BLaER1 (cell line): Measurements from ENCODE around the gene CCDC63.
"Not testable (repeated sequence)": the region's sequence is repeated elsewhere in the genome, so short reads cannot be mapped to it uniquely, and the experiment has no call there.

Source experiments
- H3K27ac ChIP-seq: shearing (Covaris generic); formaldehyde crosslinking; 2 replicates; pipeline ENCODE4 v1.8.1; 2022
- H3K27me3 ChIP-seq: shearing (Covaris generic); formaldehyde crosslinking; 2 replicates; pipeline ENCODE4 v1.8.1; 2022
- H3K36me3 ChIP-seq: shearing (Covaris generic); formaldehyde crosslinking; 2 replicates; pipeline ENCODE4 v1.8.1; 2022
- H3K4me1 ChIP-seq: shearing (Covaris generic); formaldehyde crosslinking; 2 replicates; pipeline ENCODE4 v1.8.1; 2022
- H3K4me2 ChIP-seq: shearing (Covaris generic); formaldehyde crosslinking; 2 replicates; pipeline ENCODE4 v1.8.1; 2022
- H3K4me3 ChIP-seq: shearing (Covaris generic); formaldehyde crosslinking; 2 replicates; pipeline ENCODE4 v1.8.1; 2022
- H3K9ac ChIP-seq: shearing (Covaris generic); formaldehyde crosslinking; 2 replicates; pipeline ENCODE4 v1.8.1; 2022
- H3K9me3 ChIP-seq: shearing (Covaris generic); formaldehyde crosslinking; 2 replicates; pipeline ENCODE4 v1.8.1; 2022
- H4K20me1 ChIP-seq: shearing (Covaris generic); formaldehyde crosslinking; 2 replicates; pipeline ENCODE4 v1.8.1; 2022
- Cebpa-rat ChIP-seq: shearing (Covaris generic); IDR thresholded peaks from 2 replicates; pipeline ENCODE4 v1.8.1; 2022

The CCDC63 gene

GRCh38 chr12:110937104-110937641, 90.4 kb downstream of the CCDC63 start:
- Histone ChIP-seq H3K4me1 (0 out of 2 replicates have a peak, but pooled peaks cover 4% of the 10 kb centered on the region), H3K4me3 (no peak overlapping the region), H3K36me3 (no peaks in the 10 kb centered on the region), H3K9ac (no peak overlapping the region), H3K9me3 (no peaks in the 10 kb centered on the region), H3K4me2 (no peak overlapping the region), H4K20me1 (no peaks in the 10 kb centered on the region), H3K27me3 (no peaks in the 10 kb centered on the region), H3K27ac (no peak overlapping the region)
- TF ChIP-seq Cebpa-rat: no peak

GRCh38 chr12:110940296-110940695, 93.5 kb downstream of the CCDC63 start:
- no peaks in the 10 kb centered on the region for H3K9me3 ChIP-seq
- H3K27me3 ChIP-seq: no peaks in the 10 kb centered on the region
- H3K4me3 ChIP-seq: no peak overlapping the region
- H3K4me2 ChIP-seq: no peak overlapping the region
- H3K27ac ChIP-seq: no peak overlapping the region
- no peaks in the 10 kb centered on the region for H4K20me1 ChIP-seq
- 0 out of 2 replicates have a peak, but pooled peaks cover 4% of the 10 kb centered on the region for H3K4me1 ChIP-seq
- H3K36me3 ChIP-seq: no peaks in the 10 kb centered on the region
- no peak for TF ChIP-seq Cebpa-rat
- H3K9ac ChIP-seq: no peak overlapping the region

GRCh38 chr12:110940933-110941332, 94.1 kb downstream of the CCDC63 start:
- H4K20me1 ChIP-seq: no peaks in the 10 kb centered on the region
- H3K4me2 ChIP-seq: no peak overlapping the region
- no peak for TF ChIP-seq Cebpa-rat
- no peak overlapping the region for H3K9ac ChIP-seq
- H3K4me1 ChIP-seq: 0 out of 2 replicates have a peak, but pooled peaks cover 4% of the 10 kb centered on the region
- H3K36me3 ChIP-seq: no peaks in the 10 kb centered on the region
- no peaks in the 10 kb centered on the region for H3K27me3 ChIP-seq
- no peak overlapping the region for H3K27ac ChIP-seq
- no peak overlapping the region for H3K4me3 ChIP-seq
- peaks cover 6% of the 10 kb centered on the region for H3K9me3 ChIP-seq

GRCh38 chr12:110941391-110941790, 94.6 kb downstream of the CCDC63 start:
- H3K4me2 ChIP-seq: no peak overlapping the region
- no peaks in the 10 kb centered on the region for H3K27me3 ChIP-seq
- H3K9ac ChIP-seq: no peak overlapping the region
- no peak for TF ChIP-seq Cebpa-rat
- H3K4me3 ChIP-seq: no peak overlapping the region
- H3K27ac ChIP-seq: no peak overlapping the region
- peaks cover 11% of the 10 kb centered on the region for H3K9me3 ChIP-seq
- H3K36me3 ChIP-seq: no peaks in the 10 kb centered on the region
- 0 out of 2 replicates have a peak, but pooled peaks cover 4% of the 10 kb centered on the region for H3K4me1 ChIP-seq
- H4K20me1 ChIP-seq: no peaks in the 10 kb centered on the region

- no peaks in the 10 kb centered on the region for H3K27me3 ChIP-seq
- H4K20me1 ChIP-seq: no peaks in the 10 kb centered on the region
- peaks cover 31% of the 10 kb centered on the region for H3K9me3 ChIP-seq
- H3K36me3 ChIP-seq: no peaks in the 10 kb centered on the region
- H3K4me2 ChIP-seq: no peak overlapping the region
- H3K9ac ChIP-seq: no peak overlapping the region
- H3K4me3 ChIP-seq: no peak overlapping the region
- no peaks in the 10 kb centered on the region for H3K4me1 ChIP-seq
- no peak for TF ChIP-seq Cebpa-rat
- H3K27ac ChIP-seq: no peak overlapping the region
Observed at GRCh38 chr12:110943373-110943772, 96.6 kb downstream of the CCDC63 start.

- peaks cover 38% of the 10 kb centered on the region for H3K9me3 ChIP-seq
- no peaks in the 10 kb centered on the region for H3K27me3 ChIP-seq
- H3K4me1 ChIP-seq: no peaks in the 10 kb centered on the region
- no peak overlapping the region for H3K9ac ChIP-seq
- H3K27ac ChIP-seq: no peak overlapping the region
- no peaks in the 10 kb centered on the region for H3K36me3 ChIP-seq
- TF ChIP-seq Cebpa-rat: no peak
- no peak overlapping the region for H3K4me3 ChIP-seq
- no peak overlapping the region for H3K4me2 ChIP-seq
- no peaks in the 10 kb centered on the region for H4K20me1 ChIP-seq
Observed at GRCh38 chr12:110948041-110948440, 101.3 kb downstream of the CCDC63 start.

- not testable (repeated sequence) for H3K4me3 ChIP-seq, H3K27ac ChIP-seq, H3K4me1 ChIP-seq, H4K20me1 ChIP-seq, H3K36me3 ChIP-seq, H3K4me2 ChIP-seq, H3K27me3 ChIP-seq, H3K9ac ChIP-seq
- H3K9me3 ChIP-seq: peaks cover 41% of the 10 kb centered on the region
Observed at GRCh38 chr12:110950466-110950865, 103.7 kb downstream of the CCDC63 start.

- H3K4me1 ChIP-seq: not testable (repeated sequence)
Observed at GRCh38 chr12:110950867-110951266, 104.1 kb downstream of the CCDC63 start.

More at GRCh38 chr12:110950867-110951266, 104.1 kb downstream of the CCDC63 start:
- not testable (repeated sequence) for H3K27ac ChIP-seq, H3K4me2 ChIP-seq, H3K27me3 ChIP-seq, H3K36me3 ChIP-seq, H4K20me1 ChIP-seq, H3K9ac ChIP-seq, H3K4me3 ChIP-seq
- H3K9me3 ChIP-seq: peaks cover 37% of the 10 kb centered on the region
